Suppressor macrophage (primary cell): Measurements from ENCODE around the gene MT1E.
"Not testable (repeated sequence)": the region's sequence is repeated elsewhere in the genome, so short reads cannot be mapped to it uniquely, and the experiment has no call there.

Experiments
- DNase-seq, 4 experiments: peaks; one replicate each; pipeline ENCODE4 v3.0.0-alpha.2; 2020 to 2022
- total RNA-seq, 17 experiments: gene quantifications; one replicate each; lab custom pipeline; 2026; ENCODE audit warnings: mixed read lengths in 6 of 17, inconsistent platforms in 3 of 17; lab: John Stamatoyannopoulos, UW

The MT1E gene
- 1.1 to 36.8 (median 4.3) reads per million in 17 experiments for total RNA-seq

GRCh38 chr16:56625140-56625942 lies at the start of gene MT1E:
Gene MT1E, plus strand, starts transcription at chr16:56625781. Its CDS starts 71 bp downstream, at chr16:56625852.
- peak; percentile 78 to 86 (median 81) for DNase-seq

DNA sequence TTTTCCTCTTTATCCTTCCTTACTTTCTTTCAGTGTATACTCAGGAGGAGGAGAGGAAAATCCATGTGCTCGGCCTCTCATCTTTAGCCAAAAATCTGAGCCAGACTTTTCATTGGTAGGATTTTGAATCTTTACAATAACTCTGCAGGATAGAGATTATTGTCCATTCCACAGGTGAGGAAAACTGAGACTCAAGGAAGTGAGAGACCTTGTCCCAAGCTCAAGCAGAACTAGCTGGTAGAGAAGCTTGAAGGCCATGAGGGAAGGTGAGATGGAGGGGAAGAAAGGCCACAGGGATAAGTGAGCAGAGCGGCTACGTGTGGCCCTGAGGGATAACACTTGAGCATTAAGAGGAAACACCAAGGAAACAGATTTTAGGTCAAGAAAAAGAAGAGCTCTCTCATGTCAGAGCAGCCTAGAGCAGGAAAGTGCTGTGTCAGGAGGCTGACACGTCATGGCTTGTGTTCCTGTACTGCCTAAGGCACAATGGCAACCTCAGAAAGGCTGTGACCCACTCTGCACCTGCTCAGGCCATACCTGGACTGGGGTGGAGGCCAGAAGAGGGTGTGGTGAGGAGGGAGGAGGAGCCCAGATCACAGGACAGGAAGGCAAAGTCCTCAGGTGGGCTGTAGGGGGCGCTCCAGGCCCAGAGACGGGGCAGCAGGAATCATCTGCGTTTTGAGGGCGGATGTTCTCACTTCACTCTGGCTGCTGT lies 48.8 kb upstream of the MT1E start:
- peak; percentile 77 to 87 (median 83) for DNase-seq

DNA sequence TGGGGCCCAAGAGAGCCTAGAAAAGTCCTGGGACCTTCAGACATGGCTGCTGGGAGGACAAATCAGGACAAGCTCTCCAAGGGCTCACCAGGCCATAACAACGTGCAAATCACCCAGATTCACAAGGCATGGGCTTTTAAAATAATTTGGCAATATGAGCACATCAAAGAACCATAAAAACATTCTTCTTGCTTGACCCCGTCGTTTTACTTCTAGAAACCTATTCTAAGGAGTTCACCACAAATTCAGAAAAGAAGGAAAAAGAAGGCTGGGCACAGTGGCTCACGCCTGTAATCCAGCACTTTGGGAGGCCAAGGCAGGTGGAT lies 48.3 kb upstream of the MT1E start:
- DNase-seq = no peak

- no peak for DNase-seq
These were observed 45.1 kb upstream of the MT1E start for GRCh38 chr16:56580391-56581048.

GRCh38 chr16:56582911-56583310 lies 42.7 kb upstream of the MT1E start:
- not testable (repeated sequence) for DNase-seq

DNA sequence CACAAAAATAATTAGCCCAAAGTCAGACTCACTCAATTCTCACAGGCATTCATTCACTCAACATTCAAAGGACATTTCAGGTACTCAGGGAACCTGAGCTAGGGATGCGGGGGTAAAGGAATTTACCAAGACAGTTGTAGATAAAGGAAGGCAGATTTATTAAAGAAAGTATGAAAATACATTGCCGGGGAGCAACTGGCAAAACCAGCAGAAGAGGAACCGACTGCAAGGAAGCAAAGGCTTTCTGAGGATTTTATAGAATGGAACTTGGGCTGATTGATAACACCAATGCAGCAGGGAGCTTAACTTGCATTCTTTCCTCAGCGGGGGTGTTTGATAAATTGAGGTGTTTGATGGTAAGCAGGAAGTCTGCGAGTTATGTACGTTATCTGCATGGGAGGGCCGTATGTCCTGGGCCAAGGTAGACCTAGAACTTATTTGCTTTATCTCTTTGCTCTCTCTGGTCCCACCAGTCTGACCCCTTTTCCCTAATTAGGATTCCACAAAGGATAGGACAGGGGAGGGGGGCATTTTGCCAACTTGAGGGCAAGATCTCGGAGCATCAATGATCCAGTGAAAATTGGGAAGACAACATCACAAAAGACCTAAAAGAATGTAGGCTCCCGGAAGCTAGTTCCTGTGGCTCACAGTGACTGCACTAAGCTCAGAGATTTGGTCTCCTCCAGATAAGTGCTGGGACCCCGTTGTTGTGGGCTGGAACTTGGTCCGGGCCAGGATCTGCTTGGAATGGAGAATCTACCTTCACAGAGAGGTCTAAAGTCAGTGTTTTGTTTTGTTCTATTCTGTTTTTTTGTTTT lies 42.0 kb upstream of the MT1E start:
- DNase-seq = no peak

DNA sequence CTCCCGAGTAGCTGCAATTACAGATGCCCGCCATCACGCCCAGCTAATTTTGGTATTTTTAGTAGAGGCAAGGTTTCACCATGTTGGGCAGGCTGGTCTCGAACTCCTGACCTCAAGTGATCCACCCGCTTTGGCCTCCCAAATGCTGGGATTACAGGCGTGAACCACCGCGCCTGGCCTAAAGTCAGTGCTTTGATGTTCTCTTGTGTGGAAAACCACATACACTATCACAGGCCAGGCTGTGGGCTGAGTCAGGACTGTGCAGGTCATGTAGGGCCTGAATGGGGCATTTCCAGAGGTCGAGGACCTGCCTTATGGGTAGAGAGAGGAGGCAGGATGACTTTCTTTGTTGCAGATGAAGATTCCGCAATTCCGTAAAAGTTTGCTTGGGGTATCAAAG lies 41.3 kb upstream of the MT1E start:
- no peak for DNase-seq

DNA sequence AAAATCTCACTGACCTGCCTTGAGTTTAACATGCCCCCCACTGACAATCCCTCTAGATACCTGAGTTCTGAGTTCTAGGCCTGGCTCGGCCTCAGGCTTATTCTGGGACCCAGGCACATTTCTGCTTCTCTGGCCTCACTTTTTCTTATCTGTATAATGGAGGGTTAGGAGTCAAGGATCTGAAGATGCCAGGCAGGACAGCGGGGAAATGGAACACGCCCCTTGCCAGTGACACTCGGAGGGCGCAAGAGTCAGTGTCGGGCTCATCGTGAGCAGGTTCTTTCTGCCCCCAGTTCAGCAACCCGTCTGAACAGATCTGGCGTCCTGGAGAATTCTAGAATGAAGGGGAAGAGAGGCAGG lies 36.8 kb upstream of the MT1E start:
- no peak for DNase-seq

DNA sequence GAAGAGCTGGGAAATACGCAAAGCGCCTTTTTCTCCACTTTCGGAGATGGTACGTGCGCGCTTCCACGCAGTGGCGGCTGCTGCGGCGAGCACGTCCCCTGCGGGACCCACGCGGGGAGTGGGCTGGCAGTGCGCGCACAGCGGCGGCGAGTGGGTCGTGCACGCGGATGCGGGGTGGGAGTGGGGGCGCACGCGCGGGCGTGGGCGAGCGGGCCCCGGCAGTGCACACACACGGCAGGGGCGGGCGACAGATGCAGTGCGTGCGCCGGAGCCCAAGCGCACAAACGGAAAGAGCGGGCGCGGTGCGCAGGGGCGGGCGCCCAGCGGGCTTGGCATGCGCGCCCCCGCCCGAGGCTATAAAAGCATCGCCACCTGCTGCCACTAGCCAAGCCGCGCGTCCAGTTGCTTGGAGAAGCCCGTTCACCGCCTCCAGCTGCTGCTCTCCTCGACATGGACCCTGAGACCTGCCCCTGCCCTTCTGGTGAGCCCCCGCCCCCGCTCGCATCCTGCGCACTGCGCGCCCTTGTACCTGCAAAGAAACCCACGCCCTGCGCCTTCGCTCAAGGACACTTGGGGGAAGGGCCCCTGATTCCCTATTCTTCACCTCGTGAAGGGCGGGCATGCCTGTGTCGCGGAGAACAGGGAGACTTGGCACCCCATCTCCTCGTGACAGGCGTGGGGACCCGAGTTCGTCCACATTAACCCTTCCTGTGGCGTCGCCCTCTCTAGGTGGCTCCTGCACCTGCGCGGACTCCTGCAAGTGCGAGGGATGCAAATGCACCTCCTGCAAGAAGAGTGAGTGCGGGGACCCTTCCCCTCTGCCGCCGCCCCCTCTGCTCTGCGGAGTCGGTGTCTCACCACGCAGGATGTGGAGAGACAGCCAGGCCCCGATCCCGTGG lies 36.2 kb upstream of the MT1E start, which contains the start of gene MT3:
Gene MT3, plus strand, starts transcription at position 388 of the 899 bp plus-strand sequence. Its CDS starts 63 bp downstream, at position 451.
- peak in 3 of 4 experiments; percentile 10 to 45 (median 24) for DNase-seq

- DNase-seq = peak; percentile 38 to 70 (median 62)
These were observed 34.1 kb upstream of the MT1E start for GRCh38 chr16:56591377-56592060.

GRCh38 chr16:56593573-56594291 lies 31.8 kb upstream of the MT1E start:
- DNase-seq = no peak

DNA sequence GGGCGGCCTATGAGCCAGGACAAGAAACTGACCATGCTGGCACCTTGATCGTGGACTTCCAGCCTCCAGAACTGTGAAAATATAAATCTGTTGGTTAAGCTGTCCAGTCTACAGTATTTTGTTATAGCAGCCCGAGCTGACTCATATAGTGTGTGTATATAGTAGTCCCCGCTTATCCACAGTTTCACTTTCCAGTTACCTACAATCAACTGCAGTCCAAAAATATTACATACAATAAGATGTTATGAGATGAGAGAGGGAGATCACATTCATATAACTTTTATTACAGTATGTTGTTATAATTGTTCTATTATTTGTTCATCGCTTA lies 31.3 kb upstream of the MT1E start:
- DNase-seq = no peak

- DNase-seq = peak; percentile 62 to 79 (median 72)
These were observed 25.1 kb upstream of the MT1E start for GRCh38 chr16:56600398-56600999.

GRCh38 chr16:56601325-56601724 lies 24.3 kb upstream of the MT1E start:
- DNase-seq = no peak

GRCh38 chr16:56603589-56603988 lies 22.0 kb upstream of the MT1E start:
- DNase-seq = peak; percentile 47 to 74 (median 71)

DNA sequence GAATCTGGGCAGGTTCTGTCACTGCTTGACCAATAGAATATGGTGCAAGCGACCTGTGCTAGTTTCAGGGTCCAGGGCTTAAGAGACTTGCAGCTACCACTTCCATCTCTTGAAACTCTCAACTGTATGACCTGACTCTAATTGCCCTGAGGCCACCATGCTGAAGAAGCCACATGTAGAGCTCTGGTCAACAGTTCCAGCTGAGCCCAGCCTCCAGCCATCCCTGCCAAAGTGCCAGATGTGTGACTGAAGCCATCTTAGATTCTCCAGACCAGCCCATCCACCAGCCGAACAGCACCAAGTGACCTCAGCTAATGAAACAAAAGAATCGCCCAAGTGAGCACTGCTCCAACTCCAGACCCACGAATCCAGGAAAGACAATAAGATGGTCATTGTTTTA lies 20.6 kb upstream of the MT1E start:
- DNase-seq = no peak

DNA sequence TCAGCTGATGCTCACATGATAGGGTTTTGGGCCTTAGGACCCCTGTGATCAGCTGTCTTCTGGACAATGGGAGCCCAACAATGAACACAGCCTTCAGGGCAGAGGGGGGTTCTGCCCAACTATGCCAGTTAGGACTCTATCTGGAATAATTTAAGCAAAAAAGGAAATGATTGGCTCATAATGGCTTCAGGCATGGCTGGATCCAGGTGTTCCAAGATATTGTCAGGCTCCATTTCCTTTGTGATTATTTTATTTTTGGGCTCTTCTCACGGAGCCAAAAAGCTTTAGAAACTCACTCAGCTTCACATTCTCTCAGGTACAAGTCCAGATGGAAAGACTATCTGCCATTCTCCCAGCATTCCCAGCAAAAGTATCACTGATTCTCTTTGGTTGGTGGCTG lies 20.1 kb upstream of the MT1E start:
- DNase-seq = no peak

GRCh38 chr16:56606071-56606475 lies 19.5 kb upstream of the MT1E start:
- DNase-seq = no peak

DNA sequence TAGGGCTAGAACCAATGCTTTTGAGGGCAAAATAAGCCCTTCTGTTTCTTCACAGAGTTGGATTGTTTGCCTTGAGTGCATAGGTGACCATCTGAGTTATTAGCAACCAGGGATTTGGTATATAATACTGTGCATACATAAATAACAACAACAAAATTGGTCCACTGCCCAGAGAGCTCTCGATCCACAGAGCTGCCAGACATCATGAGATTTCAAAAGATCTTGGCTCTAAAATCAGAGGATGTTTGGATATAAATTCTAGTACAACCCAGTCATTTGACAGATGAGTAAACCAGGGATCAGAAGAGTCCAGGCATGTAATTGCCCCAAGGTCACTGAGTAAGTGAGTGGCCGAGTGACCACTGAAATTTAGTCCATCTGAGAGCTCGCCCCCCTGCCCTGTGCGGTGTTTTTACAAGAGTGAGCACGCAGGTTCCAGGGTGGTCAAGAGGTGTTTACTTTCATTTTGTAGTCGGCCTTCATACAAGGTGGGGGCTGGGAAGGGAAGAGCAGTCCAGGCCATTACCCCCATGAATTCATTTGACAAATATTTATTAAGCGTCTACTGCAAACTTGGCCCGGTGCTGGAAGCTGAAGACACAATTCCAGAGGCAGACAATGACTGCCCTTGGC lies 19.0 kb upstream of the MT1E start:
- DNase-seq = no peak
